GM20000 (cell line): Measurements from ENCODE around the gene BCL2.
A peak's percentile ranks its signal among the peaks of the same experiment; 100 is the strongest.

Experiments
- DNase-seq: peaks from one replicate; pipeline ENCODE4 v3.0.0; 2012; ENCODE audit warnings: low spot score
- CTCF ChIP-seq: IDR thresholded peaks from 2 replicates; pipeline ENCODE4 v1.5.1; 2012; ENCODE audit warnings: mild to moderate bottlenecking, control low read depth; ENCODE audit errors: extremely low read depth, missing control alignments

Gene BCL2

GRCh38 chr18:63267975-63268721 lies 51.4 kb downstream of the BCL2 start:
- no peak for TF ChIP-seq CTCF
- peak; percentile 21 for DNase-seq

- no peak for TF ChIP-seq CTCF
- no peak for DNase-seq
Measured at GRCh38 chr18:63266888-63267790, 52.4 kb downstream of the BCL2 start.

- no peak for TF ChIP-seq CTCF
- no peak for DNase-seq
Measured at GRCh38 chr18:63265326-63265725, 54.2 kb downstream of the BCL2 start.

- no peak for TF ChIP-seq CTCF
- no peak for DNase-seq
Measured at GRCh38 chr18:63264871-63265270, 54.7 kb downstream of the BCL2 start.

- no peak for DNase-seq
Measured at GRCh38 chr18:63263444-63263843, 56.1 kb downstream of the BCL2 start.

GRCh38 chr18:63262369-63263335 lies 56.9 kb downstream of the BCL2 start:
- no peak for DNase-seq
- no peak for TF ChIP-seq CTCF

More at GRCh38 chr18:63263444-63263843, 56.1 kb downstream of the BCL2 start:
- TF ChIP-seq CTCF = no peak
